HG03571 (cell line): ENCODE measurements around the gene CD247.

ENCODE experiments used
- ATAC-seq: cut with Tn5 transposase; IDR thresholded peaks from one replicate; pipeline ENCODE4 v1.9.1; 2021; ENCODE audit not compliant: unreplicated experiment

CD247 gene

DNA sequence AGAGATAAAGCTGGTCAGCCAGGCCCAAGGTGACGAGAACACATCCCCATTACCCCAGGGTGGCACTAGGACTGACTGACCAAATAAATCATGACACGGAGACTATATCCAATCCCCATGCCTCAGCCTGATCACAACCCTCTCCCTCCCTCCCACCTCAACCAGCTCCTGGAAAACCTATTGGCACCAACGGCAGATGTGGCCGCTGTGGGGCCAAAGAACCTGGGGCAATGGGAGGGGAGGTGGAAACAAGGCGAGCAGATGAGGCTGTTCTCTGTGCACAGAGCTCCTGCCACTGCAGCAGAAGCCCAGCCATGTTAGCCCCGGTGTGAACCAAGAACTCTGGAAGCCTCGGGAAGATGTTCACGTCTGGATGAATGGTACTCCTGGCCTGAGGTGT is 77.6 kb downstream of the CD247 start:
- no peak for ATAC-seq

GRCh38 chr1:167440345-167440744 is 78.0 kb downstream of the CD247 start:
- no peak for ATAC-seq

- no peak for ATAC-seq
Measured at GRCh38 chr1:167439301-167439988, 78.9 kb downstream of the CD247 start.

DNA sequence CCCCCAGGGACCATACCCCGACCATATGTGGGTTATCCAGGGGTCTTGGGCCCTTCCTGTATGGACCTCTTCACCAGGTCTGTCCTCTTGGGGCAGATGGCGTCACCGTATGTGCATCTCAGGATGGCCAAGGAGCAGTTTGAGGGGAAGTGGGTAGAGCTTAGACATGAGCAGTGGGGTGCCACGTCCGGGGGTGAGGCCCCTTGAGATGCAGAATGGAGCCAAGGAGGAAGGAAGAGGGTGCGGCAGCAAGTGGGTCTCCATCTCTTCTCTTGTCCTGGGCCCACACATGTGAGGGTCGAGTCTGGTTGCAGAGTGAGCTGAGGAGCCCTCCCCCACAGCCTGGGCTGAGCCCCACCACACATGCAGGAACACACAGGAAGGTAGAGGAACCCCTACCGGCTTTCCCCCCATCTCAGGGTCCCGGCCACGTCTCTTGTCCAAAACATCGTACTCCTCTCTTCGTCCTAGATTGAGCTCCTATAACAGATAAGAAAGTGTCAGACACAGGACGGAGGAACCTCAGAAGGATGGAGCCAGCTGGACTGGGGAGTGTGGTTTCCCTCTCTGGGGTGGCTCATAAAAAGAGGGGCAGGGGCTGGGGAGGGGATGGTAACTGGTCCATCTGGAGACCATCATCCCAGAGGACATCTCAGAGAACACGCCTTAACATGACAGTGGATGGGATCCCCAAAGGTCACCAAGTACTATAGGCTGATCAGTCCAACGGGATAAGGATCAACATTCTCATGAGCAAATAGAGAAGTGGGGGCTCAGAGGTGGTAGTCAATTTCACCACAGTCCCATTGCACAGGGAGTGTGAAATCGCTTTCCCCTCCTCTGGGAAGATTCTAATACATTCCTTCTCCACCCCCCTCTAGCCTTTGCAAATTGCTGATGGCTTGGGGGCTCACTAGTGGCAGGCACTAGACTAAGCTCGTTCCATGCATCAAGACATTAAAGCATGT is 79.9 kb downstream of the CD247 start:
- ATAC-seq: no peak

GRCh38 chr1:167435484-167435883 is 82.8 kb downstream of the CD247 start:
- no peak for ATAC-seq

- no peak for ATAC-seq
Measured at GRCh38 chr1:167434306-167434705, 84.0 kb downstream of the CD247 start.

GRCh38 chr1:167433884-167434283 is 84.4 kb downstream of the CD247 start:
- no peak for ATAC-seq

GRCh38 chr1:167432780-167433179 is 85.5 kb downstream of the CD247 start:
- no peak for ATAC-seq

GRCh38 chr1:167431909-167432650 is 86.2 kb downstream of the CD247 start:
- no peak for ATAC-seq

DNA sequence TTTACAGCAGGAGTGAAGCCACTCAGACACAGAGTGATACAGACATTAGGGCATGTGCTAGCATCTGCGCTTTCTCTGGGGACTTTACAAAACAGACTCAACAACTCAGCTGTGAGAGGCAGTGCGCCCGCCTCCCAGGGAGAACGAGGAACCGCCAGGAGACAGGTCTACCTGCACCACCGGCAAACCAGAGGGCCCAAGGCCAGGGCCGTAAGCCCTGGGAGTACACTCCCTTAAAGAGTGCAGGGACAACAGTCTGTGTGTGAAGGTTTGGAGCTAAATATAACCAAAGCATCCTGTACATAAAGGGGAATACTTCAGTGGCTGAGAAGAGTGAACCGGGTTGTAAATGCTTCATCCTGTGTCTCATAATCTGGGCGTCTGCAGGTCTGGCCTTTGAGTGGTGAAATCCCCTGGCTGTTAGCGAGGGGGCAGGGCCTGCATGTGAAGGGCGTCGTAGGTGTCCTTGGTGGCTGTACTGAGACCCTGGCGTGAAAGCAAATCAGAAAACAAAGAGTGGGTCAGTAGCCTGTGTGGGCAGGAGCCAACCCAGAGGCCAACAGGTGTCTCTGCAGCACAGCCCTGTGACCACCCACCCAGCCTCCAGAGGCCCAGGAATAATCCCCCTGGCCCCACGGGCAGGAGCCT is 86.9 kb downstream of the CD247 start:
- no peak for ATAC-seq

GRCh38 chr1:167430849-167431242 is 87.5 kb downstream of the CD247 start:
- no peak for ATAC-seq

- ATAC-seq: no peak
Measured at GRCh38 chr1:167430134-167430848, 88.0 kb downstream of the CD247 start.

- ATAC-seq: peak; percentile 34
Measured at GRCh38 chr1:167429612-167430011, 88.7 kb downstream of the CD247 start.

- ATAC-seq: no peak
Measured at GRCh38 chr1:167428395-167428794, 89.9 kb downstream of the CD247 start.

DNA sequence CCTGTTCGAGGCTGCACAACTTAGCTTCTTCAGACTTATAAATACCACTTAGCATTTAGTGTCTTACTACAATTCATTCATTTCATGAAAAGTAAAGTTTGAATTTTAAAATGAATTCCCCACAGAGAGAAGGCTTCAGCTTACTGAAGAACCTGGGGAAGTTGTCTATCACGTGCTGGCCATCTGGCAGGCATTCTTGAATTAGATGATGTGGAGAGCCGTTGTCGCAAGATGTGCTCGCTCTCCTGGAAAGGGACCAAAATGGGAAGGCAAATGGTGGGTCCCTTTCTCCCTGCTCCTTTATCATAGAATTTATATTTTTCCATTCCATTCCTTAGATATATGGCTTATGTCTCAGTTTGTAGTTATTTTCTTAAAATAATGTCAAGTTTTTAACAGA is 90.5 kb downstream of the CD247 start:
- no peak for ATAC-seq

DNA sequence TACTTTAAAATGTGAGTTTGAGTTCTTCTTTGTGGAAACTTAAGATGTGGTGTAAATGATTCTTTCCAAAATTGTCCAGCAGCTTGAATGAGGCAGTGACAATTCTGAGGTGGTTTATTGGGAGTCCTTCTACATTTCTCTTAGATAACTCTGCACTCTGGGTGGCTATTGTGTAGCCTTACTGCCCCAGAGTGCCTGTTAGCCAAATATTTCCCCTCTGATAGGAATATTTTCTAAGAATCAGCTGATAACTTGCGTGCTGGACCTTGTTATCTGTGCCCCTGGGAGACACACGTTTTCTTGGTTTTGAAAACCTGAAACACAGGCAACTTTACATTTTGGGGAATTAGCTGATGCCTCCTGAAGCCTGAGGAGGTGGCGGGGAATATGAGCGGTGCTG is 91.6 kb downstream of the CD247 start:
- no peak for ATAC-seq

GRCh38 chr1:167425482-167425881 is 92.8 kb downstream of the CD247 start:
- no peak for ATAC-seq

GRCh38 chr1:167423684-167424619 is 94.4 kb downstream of the CD247 start:
- ATAC-seq: no peak

- ATAC-seq: no peak
Measured at GRCh38 chr1:167420510-167420909, 97.8 kb downstream of the CD247 start.
